Transverse colon (tissue), 3 donors: Measurements from ENCODE around the gene STAT2.

Experiments
- CTCF ChIP-seq, 5 experiments: fragments of 200-600 bp in 3 of 5; fragments of 450-650 bp in 2 of 5; sonication (generic) in 3 of 5; IDR thresholded peaks; 1 replicate in 2 of 5; 2 replicates in 3 of 5; pipeline ENCODE4 v1.5.1; 2016 to 2017; ENCODE audit warnings: antibody characterized with exemption in 5 of 5, inconsistent platforms in 3 of 5, mild to moderate bottlenecking in 2 of 5, moderate library complexity in 1 of 5
- EP300 ChIP-seq: sonication (generic); formaldehyde crosslinking; IDR thresholded peaks from one replicate; pipeline ENCODE4 v1.6.1; 2017; ENCODE audit warnings: antibody characterized with exemption, low read depth
- POLR2A ChIP-seq: fragments of 450-650 bp; IDR thresholded peaks from one replicate; pipeline ENCODE4 v1.6.1; 2016; ENCODE audit warnings: antibody characterized with exemption, mild to moderate bottlenecking, moderate library complexity

DNA sequence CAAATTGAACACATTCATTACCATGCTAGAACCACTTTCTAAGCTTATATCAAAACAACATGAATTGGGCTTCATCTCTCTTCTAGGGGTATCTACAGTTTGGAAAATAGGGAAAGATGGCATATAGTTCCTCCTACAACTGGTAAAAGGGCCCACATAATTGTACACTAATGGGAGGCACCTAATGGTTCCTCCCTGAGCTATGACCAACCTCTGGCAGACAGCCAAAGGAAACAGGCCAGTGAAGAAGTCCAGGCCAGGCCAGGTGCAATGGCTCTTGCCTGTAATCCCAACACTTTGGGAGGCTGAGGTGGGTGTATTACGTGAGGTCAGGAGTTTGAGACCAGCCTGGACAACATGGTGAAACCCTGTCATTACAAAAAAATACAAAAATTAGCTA, 26.0 kb upstream of the STAT2 start:
- TF ChIP-seq CTCF (IDR thresholded peaks at IDR 0.05) (no peak), POLR2A (no peak), EP300 (no peak)
